Measurements from ENCODE around the gene SLC37A1.

GRCh38 chr21:42533963-42534355 is 20.3 kb downstream of the SLC37A1 start:
- no peak for TF ChIP-seq CTCF (conservative IDR thresholded peaks at IDR 0.05)
- no peak for TF ChIP-seq ZFX (IDR thresholded peaks at IDR 0.05)

All from C4-2B (cell line).